Ishikawa (cell line): ENCODE measurements around the gene PAM.

Experiments
- CEBPB ChIP-seq: IDR thresholded peaks from 2 replicates; pipeline ENCODE4 v1.6.1; 2012
- CREB1 ChIP-seq: IDR thresholded peaks from 2 replicates; pipeline ENCODE4 v1.6.1; 2012; ENCODE audit warnings: low read depth
- EGR1 ChIP-seq: IDR thresholded peaks from 2 replicates; pipeline ENCODE4 v1.6.1; 2012
- EP300 ChIP-seq: IDR thresholded peaks from 2 replicates; pipeline ENCODE4 v1.6.1; 2012; ENCODE audit warnings: borderline replicate concordance
- FOXM1 ChIP-seq: IDR thresholded peaks from 2 replicates; pipeline ENCODE4 v1.6.1; 2012; ENCODE audit warnings: low read depth, borderline replicate concordance
- NFIC ChIP-seq: IDR thresholded peaks from 2 replicates; pipeline ENCODE4 v1.6.1; 2012
- RAD21 ChIP-seq: IDR thresholded peaks from 2 replicates; pipeline ENCODE4 v1.6.1; 2012; ENCODE audit warnings: low read depth
- TAF1 ChIP-seq: IDR thresholded peaks from 2 replicates; pipeline ENCODE4 v1.6.1; 2012; ENCODE audit warnings: low read depth, mild to moderate bottlenecking
- TCF12 ChIP-seq: IDR thresholded peaks from 2 replicates; pipeline ENCODE4 v1.6.1; 2012; ENCODE audit warnings: low read depth
- TEAD4 ChIP-seq: IDR thresholded peaks from 2 replicates; pipeline ENCODE4 v1.6.1; 2012
- YY1 ChIP-seq: IDR thresholded peaks from 2 replicates; pipeline ENCODE4 v1.6.1; 2012; ENCODE audit warnings: low read depth
- ZBTB7A ChIP-seq: IDR thresholded peaks from 2 replicates; pipeline ENCODE4 v1.6.1; 2012; ENCODE audit warnings: low read depth
- TF ChIP-seq, protein P1 (sequence below): IDR thresholded peaks from 2 replicates; pipeline ENCODE4 v1.6.1; 2012; ENCODE audit warnings: low read depth, mild to moderate bottlenecking
- TF ChIP-seq, protein P2 (sequence below): IDR thresholded peaks from 2 replicates; pipeline ENCODE4 v1.6.1; 2012
- TF ChIP-seq, protein P3 (sequence below): IDR thresholded peaks from 2 replicates; pipeline ENCODE4 v1.6.1; 2012

PAM gene

DNA sequence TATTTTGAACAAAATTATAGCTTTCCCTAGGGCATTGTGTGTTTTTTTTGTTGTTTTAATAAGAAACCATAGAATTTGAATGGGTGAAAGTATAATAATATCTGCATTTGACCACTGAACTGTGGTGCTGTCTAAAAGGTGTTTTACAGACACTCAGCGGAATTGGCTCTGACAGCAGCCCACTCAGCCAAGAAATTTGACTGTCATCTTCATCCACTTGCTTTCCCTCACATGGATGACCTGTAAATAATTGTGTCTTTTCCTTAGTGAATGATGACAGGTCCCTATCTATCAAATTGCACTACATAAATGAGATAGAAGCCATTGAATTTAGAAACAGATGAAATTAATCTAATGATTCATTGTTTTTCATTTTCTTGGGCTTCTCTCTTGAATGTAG is 150.0 kb downstream of the PAM start:
- TF ChIP-seq CEBPB: no peak
- no peak for TF ChIP-seq NFIC
- TF ChIP-seq, protein P1, sequence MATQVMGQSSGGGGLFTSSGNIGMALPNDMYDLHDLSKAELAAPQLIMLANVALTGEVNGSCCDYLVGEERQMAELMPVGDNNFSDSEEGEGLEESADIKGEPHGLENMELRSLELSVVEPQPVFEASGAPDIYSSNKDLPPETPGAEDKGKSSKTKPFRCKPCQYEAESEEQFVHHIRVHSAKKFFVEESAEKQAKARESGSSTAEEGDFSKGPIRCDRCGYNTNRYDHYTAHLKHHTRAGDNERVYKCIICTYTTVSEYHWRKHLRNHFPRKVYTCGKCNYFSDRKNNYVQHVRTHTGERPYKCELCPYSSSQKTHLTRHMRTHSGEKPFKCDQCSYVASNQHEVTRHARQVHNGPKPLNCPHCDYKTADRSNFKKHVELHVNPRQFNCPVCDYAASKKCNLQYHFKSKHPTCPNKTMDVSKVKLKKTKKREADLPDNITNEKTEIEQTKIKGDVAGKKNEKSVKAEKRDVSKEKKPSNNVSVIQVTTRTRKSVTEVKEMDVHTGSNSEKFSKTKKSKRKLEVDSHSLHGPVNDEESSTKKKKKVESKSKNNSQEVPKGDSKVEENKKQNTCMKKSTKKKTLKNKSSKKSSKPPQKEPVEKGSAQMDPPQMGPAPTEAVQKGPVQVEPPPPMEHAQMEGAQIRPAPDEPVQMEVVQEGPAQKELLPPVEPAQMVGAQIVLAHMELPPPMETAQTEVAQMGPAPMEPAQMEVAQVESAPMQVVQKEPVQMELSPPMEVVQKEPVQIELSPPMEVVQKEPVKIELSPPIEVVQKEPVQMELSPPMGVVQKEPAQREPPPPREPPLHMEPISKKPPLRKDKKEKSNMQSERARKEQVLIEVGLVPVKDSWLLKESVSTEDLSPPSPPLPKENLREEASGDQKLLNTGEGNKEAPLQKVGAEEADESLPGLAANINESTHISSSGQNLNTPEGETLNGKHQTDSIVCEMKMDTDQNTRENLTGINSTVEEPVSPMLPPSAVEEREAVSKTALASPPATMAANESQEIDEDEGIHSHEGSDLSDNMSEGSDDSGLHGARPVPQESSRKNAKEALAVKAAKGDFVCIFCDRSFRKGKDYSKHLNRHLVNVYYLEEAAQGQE: no peak
- no peak for TF ChIP-seq EP300
- TF ChIP-seq TEAD4: no peak

DNA sequence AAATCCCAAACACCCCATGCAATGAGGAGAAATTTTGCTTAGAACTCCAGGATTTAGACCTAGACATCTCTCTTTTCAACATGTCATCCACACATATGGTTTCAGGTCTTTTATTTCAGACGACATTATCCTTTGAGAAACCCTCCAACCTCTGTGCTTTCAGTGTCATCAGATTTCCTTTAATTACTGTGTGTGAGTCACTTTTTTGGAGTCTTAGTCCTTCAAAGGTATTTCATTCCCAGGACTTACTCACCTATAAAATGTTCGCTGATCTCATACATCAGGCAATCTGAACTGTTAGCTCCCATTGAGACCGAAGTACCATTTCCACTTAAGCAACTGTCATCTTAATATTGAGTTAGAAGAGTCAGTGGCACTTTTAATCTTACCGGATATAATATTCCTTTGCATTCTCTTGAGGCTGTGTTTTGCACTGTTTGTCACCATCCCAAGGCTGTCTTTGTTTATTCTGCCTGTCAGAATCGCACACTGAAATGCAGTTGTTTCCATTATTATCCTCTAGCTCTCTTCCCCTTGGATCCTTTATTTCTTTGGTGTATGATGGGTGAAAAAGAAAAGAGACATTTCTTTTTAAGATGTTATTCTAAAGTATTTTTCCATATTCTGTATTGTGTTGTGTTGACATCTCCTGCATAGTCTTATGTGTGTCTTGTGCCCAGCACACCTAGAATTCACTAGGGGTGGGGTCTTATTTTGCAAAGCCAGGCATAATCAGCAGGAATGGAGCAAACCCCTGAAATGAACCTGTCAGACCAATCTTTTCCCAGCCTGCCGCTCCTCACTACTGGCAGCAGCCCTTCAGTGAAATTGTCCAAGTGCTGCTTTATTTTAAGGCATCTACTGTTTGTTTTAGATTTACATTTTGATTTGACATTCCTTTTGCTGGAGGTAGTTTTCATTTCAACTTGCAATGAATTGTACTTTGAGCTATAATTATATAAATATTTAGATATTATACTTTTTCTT is 155.4 kb downstream of the PAM start:
- TF ChIP-seq NFIC: peak; percentile 55; the same call in 1 of the 2 replicates
- no peak for TF ChIP-seq TAF1
- TF ChIP-seq EP300: peak; percentile 28; the same call in 1 of the 2 replicates
- TF ChIP-seq TEAD4: peak; percentile 75

DNA sequence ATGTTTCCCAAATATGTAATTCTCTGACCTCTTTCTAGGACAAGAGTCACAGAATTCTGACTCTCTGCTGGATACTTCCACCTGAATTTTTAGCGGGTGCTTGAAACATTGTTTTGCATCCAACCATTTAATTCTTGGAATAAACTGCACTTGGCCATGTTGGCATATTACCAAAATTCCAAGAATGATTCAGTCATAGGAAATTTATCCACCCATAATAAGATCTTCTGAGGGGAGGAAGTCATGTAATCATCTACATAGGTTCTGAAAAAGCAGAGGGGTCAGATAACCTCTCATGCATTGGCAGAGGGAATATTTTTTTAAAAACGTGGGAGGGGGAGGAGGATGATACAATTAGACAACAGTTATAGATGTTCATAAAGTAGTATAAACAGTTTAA is 156.9 kb downstream of the PAM start:
- TF ChIP-seq CREB1 (no peak), CEBPB (no peak), RAD21 (peak; percentile 6; the same call in 1 of the 2 replicates), ZBTB7A (no peak), EP300 (peak; percentile 59; the same call in 1 of the 2 replicates), TCF12 (peak; percentile 53; the same call in 1 of the 2 replicates), TAF1 (no peak), TEAD4 (peak; percentile 90), EGR1 (no peak), NFIC (peak; percentile 91), YY1 (no peak), FOXM1 (no peak)
- TF ChIP-seq, protein P1: no peak
- TF ChIP-seq, protein P2, sequence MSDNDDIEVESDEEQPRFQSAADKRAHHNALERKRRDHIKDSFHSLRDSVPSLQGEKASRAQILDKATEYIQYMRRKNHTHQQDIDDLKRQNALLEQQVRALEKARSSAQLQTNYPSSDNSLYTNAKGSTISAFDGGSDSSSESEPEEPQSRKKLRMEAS: peak; percentile 37; the same call in 1 of the 2 replicates
- TF ChIP-seq, protein P3, sequence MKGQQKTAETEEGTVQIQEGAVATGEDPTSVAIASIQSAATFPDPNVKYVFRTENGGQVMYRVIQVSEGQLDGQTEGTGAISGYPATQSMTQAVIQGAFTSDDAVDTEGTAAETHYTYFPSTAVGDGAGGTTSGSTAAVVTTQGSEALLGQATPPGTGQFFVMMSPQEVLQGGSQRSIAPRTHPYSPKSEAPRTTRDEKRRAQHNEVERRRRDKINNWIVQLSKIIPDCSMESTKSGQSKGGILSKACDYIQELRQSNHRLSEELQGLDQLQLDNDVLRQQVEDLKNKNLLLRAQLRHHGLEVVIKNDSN: no peak

DNA sequence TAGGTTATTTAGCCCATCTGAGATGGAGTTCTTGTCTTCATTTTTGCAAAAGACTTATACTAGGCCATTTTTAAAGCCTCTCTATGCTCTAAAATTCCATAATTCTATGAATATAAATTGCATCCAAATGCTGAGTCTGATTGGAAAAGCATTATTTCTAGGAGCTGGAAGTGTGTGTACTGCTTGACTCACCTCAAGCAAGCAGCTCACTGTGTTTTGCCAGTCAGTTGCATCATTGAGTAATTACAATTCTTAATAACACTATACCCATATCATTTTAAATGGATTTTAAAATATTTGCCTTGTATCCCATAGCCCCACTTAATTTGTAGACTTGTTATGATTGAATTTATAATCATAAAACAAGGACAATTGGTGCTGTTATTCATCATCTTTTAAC is 161.0 kb downstream of the PAM start:
- no peak for TF ChIP-seq CREB1
- no peak for TF ChIP-seq TEAD4
- TF ChIP-seq RAD21: no peak
- no peak for TF ChIP-seq ZBTB7A
- TF ChIP-seq, protein P1: no peak
- TF ChIP-seq, protein P2: no peak
- TF ChIP-seq CEBPB: no peak
- no peak for TF ChIP-seq EGR1
- TF ChIP-seq FOXM1: no peak
- no peak for TF ChIP-seq TAF1
- TF ChIP-seq YY1: no peak
- TF ChIP-seq EP300: no peak
- TF ChIP-seq, protein P3: no peak
- TF ChIP-seq NFIC: no peak
- TF ChIP-seq TCF12: no peak
